GM12878 (cell line): ENCODE measurements around the gene SNAP47. TPM values are rescaled to one million over a fixed set of nuclear protein-coding genes. Genes with fewer than 3 reads are reported as not detected.

Experiments used
- ATAC-seq: fragments of 200-7000 bp; cut with Tn5 transposase; 3 replicates; pipeline ENCODE4 v1.9.1; 2020; ENCODE audit warnings: mild to moderate bottlenecking, moderate library complexity
- BruUV-seq: library from RNA; stranded (reverse); fragments of 400-500 nt; replicated peaks from 2 replicates; lab custom pipeline; 2021; lab: Mats Ljungman, UMichigan
- CTCF ChIA-PET: fragments of 300-600 bp; sonication (Branson Sonifier 250); formaldehyde crosslinking; extraction: SDS; loops from one replicate; lab custom pipeline; 2021; ENCODE audit warnings: inconsistent platforms; lab: Yijun Ruan, JAX
- POLR2A ChIA-PET: fragments of 350-600 bp; formaldehyde crosslinking; extraction: SDS; loops from one replicate; lab custom pipeline; 2021; ENCODE audit warnings: inconsistent platforms; lab: Charles Lee
- RAD21 ChIA-PET: fragments of 300-600 bp; sonication (Branson Sonifier 250); formaldehyde crosslinking; loops from one replicate; lab custom pipeline; 2023; ENCODE audit warnings: antibody characterized with exemption; ENCODE audit not compliant: unreplicated experiment; lab: Charles Lee
- SMC1A ChIA-PET: fragments of 300-600 bp; sonication (Branson Sonifier 250); formaldehyde crosslinking; loops from one replicate; lab custom pipeline; 2023; ENCODE audit not compliant: unreplicated experiment, uncharacterized antibody; lab: Charles Lee
- DNase-seq: peaks from one replicate; pipeline ENCODE4 v3.0.0-alpha.2; 2011; ENCODE audit warnings: low read depth, low spot score
- FAIRE-seq: peaks from 3 replicates; lab custom pipeline; 2011; peaks lifted over from hg19 to GRCh38; lab: Jason Lieb, UNC
- H2AFZ ChIP-seq: 2 replicates; pipeline ENCODE4 v1.6.0; 2011; ENCODE audit warnings: low read depth, low read length, control low read depth; ENCODE audit not compliant: control insufficient read depth
- H3K27ac ChIP-seq: 2 replicates; pipeline ENCODE4 v1.5.1; 2011; ENCODE audit warnings: control low read depth; ENCODE audit not compliant: control insufficient read depth, insufficient read depth
- H3K27me3 ChIP-seq, 2 experiments: replicated peaks in 1 of 2; 2 replicates each; pipeline versions ENCODE4 v1.6.0 to v1.6.1; 2011; ENCODE audit warnings: low read length in 1 of 2; ENCODE audit not compliant: control insufficient read depth in 2 of 2, insufficient read depth in 2 of 2
- H3K36me3 ChIP-seq, 2 experiments: 2 replicates each; pipeline ENCODE4 v1.5.1; 2011; ENCODE audit warnings: low read length in 1 of 2; ENCODE audit not compliant: control insufficient read depth in 2 of 2, insufficient read depth in 2 of 2
- H3K4me1 ChIP-seq: 2 replicates; pipeline ENCODE4 v1.6.1; 2011; ENCODE audit warnings: mild to moderate bottlenecking, low read length, moderate library complexity, mixed read lengths; ENCODE audit not compliant: control insufficient read depth, insufficient read depth
- H3K4me2 ChIP-seq: 2 replicates; pipeline ENCODE4 v1.6.0; 2011; ENCODE audit warnings: control low read depth; ENCODE audit not compliant: control insufficient read depth, insufficient read depth
- H3K4me3 ChIP-seq: fragments of 200-600 bp; sonication (generic); 2 replicates; pipeline ENCODE4 v1.5.1; 2016
- H3K79me2 ChIP-seq: 2 replicates; pipeline ENCODE4 v1.6.0; 2011; ENCODE audit warnings: low read length; ENCODE audit not compliant: control insufficient read depth, insufficient read depth
- H3K9ac ChIP-seq: 2 replicates; pipeline ENCODE4 v1.8.0; 2011; ENCODE audit warnings: low read length, control low read depth, mixed read lengths; ENCODE audit not compliant: control insufficient read depth, insufficient read depth
- H3K9me3 ChIP-seq: replicated peaks from 3 replicates; pipeline ENCODE4 v1.5.1; 2011; ENCODE audit warnings: mild to moderate bottlenecking, low read length; ENCODE audit not compliant: control insufficient read depth, insufficient read depth
- H4K20me1 ChIP-seq: 2 replicates; pipeline ENCODE4 v1.6.0; 2011; ENCODE audit not compliant: control insufficient read depth, insufficient read depth
- POLR2A ChIP-seq: IDR thresholded peaks from 2 replicates; pipeline ENCODE4 v1.6.1; 2011; ENCODE audit warnings: low read depth, mild to moderate bottlenecking, low read length
- POLR2AphosphoS2 ChIP-seq: IDR thresholded peaks from 2 replicates; pipeline ENCODE4 v1.6.1; 2011; ENCODE audit warnings: low read depth, mild to moderate bottlenecking, low read length, improper control_type of control experiment, moderate library complexity
- RUNX3 ChIP-seq: IDR thresholded peaks from 2 replicates; pipeline ENCODE4 v1.6.1; 2012; ENCODE audit warnings: low read length, inconsistent platforms
- SPI1 ChIP-seq: IDR thresholded peaks from 2 replicates; pipeline ENCODE4 v1.6.1; 2011; ENCODE audit warnings: low read depth, mild to moderate bottlenecking, low read length, moderate library complexity, borderline replicate concordance; ENCODE audit not compliant: insufficient read depth
- TCF3 ChIP-seq: IDR thresholded peaks from 2 replicates; pipeline ENCODE4 v1.6.1; 2012; ENCODE audit warnings: low read depth, mild to moderate bottlenecking, low read length, borderline replicate concordance; ENCODE audit not compliant: insufficient read depth
- WGBS: methylation state at CpG from one replicate; pipeline ENCODE4 v1.1.6; 2016; ENCODE audit warnings: low lambda C conversion rate; ENCODE audit not compliant: insufficient replicate concordance, insufficient coverage; ENCODE audit errors: missing lambda C conversion rate; 5-methylcytosine and 5-hydroxymethylcytosine counted together
- in situ Hi-C: fragments of 300-500 bp; cut with MboI; formaldehyde crosslinking; loops from 9 replicates; pipeline ENCODE4 v1.14.3; 2018; ENCODE audit warnings: mixed read lengths
- intact Hi-C: fragments of 100-400 bp; cut with micrococcal nuclease; formaldehyde crosslinking; loops from one replicate; pipeline ENCODE4 v1.14.2; 2022; ENCODE audit not compliant: unreplicated experiment
- polyA plus RNA-seq, 11 experiments: library from polyadenylated mRNA; depleted of rRNA in 4 of 11; unstranded in 6 of 11; stranded (reverse) in 5 of 11; fragments of >200 nt; fragmentation: Nextera tagmentation in 4 of 11; fragmentation: Illumina TruSeq in 1 of 11; extraction: Ambion mirVana in 4 of 11; extraction: Trizol in 1 of 11; gene quantifications; 1 replicate in 1 of 11; 2 replicates in 10 of 11; pipeline versions ENCODE4 v1.2.1 to v1.2.3, GENCODE V29; 2011 to 2016; ENCODE audit warnings: inconsistent platforms in 2 of 11, missing spikeins in 2 of 11, low read depth in 1 of 11
- total RNA-seq, 4 experiments: library from RNA; depleted of rRNA in 3 of 4; stranded (reverse); fragments of >200 nt in 3 of 4; fragmentation: Illumina TruSeq in 1 of 4; extraction: Trizol in 1 of 4; gene quantifications; 2 replicates each; pipeline versions ENCODE4 v1.2.1 to v1.2.3, GENCODE V29; 2013 to 2021
- TF ChIP-seq, protein P1 (sequence below): fragments of 450-650 bp; formaldehyde crosslinking; IDR thresholded peaks from 2 replicates; pipeline ENCODE4 v1.5.0; 2022; ENCODE audit warnings: mild to moderate bottlenecking, missing genetic modification characterization
- TF ChIP-seq, protein P2 (sequence below): IDR thresholded peaks from 2 replicates; pipeline ENCODE4 v1.6.1; 2012; ENCODE audit warnings: low read depth, low read length, improper control_type of control experiment

SNAP47 gene
- total and polyA plus RNA-seq, 10 of the 15 experiments (the other 5 are each of a cell fraction or from before 2014, with no cell fraction given), result 1.3 to 39.6 (median 25.2) TPM

DNA sequence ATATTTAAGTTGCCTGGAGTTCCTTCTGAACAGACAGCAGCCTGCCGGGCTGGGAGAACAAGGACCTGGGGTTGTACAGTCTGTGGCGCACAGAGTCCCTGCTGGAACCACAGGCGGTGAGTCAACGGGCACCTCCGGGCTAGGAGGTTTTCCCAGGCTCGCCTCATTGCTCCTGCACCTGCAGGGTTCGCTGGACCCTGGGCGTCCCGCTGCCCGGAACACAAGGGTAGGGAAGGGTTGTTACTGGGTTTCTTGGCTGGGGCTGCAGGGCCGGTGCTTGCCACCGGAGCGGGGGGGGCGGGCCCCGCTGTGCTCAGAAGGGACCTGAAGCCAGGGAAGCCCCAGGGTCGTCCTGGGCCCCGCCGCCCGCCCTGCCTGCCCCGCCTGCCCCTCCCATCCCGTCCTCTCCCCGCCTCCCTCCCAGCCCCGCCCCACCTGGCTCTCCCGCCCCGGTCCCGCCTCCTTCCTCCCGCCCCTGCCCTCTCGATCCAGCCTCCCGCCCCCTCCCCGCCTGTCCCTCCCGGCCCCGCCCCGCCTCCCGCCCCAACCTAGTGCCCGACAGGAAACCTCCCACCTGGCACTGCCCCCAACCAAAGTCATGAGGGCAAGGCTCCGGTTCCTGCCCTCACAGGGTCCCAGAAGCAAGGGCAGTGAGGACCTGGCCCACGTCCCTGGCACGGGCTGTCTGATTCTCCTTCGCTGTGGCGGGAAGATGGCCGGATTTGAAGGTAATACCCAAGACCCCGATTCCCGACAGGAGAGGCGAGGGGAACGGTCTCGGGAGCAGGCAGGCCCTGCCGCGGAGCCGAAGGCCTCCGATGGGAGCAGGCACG lies 7.0 kb upstream of the SNAP47 start (continued):
- TF ChIP-seq, protein P1, sequence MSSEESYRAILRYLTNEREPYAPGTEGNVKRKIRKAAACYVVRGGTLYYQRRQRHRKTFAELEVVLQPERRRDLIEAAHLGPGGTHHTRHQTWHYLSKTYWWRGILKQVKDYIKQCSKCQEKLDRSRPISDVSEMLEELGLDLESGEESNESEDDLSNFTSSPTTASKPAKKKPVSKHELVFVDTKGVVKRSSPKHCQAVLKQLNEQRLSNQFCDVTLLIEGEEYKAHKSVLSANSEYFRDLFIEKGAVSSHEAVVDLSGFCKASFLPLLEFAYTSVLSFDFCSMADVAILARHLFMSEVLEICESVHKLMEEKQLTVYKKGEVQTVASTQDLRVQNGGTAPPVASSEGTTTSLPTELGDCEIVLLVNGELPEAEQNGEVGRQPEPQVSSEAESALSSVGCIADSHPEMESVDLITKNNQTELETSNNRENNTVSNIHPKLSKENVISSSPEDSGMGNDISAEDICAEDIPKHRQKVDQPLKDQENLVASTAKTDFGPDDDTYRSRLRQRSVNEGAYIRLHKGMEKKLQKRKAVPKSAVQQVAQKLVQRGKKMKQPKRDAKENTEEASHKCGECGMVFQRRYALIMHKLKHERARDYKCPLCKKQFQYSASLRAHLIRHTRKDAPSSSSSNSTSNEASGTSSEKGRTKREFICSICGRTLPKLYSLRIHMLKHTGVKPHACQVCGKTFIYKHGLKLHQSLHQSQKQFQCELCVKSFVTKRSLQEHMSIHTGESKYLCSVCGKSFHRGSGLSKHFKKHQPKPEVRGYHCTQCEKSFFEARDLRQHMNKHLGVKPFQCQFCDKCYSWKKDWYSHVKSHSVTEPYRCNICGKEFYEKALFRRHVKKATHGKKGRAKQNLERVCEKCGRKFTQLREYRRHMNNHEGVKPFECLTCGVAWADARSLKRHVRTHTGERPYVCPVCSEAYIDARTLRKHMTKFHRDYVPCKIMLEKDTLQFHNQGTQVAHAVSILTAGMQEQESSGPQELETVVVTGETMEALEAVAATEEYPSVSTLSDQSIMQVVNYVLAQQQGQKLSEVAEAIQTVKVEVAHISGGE (CRISPR knock-in tag), result no peak
- TF ChIP-seq, protein P2, sequence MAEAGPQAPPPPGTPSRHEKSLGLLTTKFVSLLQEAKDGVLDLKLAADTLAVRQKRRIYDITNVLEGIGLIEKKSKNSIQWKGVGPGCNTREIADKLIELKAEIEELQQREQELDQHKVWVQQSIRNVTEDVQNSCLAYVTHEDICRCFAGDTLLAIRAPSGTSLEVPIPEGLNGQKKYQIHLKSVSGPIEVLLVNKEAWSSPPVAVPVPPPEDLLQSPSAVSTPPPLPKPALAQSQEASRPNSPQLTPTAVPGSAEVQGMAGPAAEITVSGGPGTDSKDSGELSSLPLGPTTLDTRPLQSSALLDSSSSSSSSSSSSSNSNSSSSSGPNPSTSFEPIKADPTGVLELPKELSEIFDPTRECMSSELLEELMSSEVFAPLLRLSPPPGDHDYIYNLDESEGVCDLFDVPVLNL, result peak; percentile 38; the same call in 1 of the 2 replicates
- peak; percentile 56; the same call in 1 of the 2 replicates for TF ChIP-seq TCF3
- TF ChIP-seq, all 136 proteins: peak for 13

DNA sequence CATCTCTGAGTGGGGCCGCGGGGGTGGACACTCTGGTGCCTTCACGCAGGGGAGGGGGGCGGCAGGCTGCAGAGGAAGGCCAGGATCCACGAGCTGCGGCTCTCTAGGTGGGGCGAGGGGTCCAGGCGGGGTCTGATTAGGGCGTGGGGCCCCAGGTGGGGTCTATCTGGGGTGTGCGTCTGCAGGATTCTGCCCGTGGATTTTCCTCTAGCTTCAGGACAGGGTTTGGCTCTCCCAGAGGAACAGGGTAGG lies 6.4 kb upstream of the SNAP47 start:
- H3K27me3 ChIP-seq, result no peaks in the 10 kb centered on the region
- in situ Hi-C loops (no loop called here), intact Hi-C loops (loop anchor here (5.0 to 10.0 kb wide), 2 partner anchors 167 to 244 kb away; partner anchors contain the start of gene ZNF678)
- ChIA-PET RAD21 (no interaction called here), POLR2A (no interaction called here), CTCF (interaction anchor here (0.8 kb wide), 1 partner anchor 91 kb away, joined by 4 read pairs; no protein-coding TSS in a partner anchor), SMC1A (no interaction called here)
- H2AFZ ChIP-seq, result peak overlapping the region; percentile 54; the same call in 1 of the 2 replicates
- BruUV-seq, result no TSS peak
- H3K4me2 ChIP-seq, result peak overlapping the region; percentile 89
- FAIRE-seq, result no peak
- peak; percentile 9 for ATAC-seq
- peaks cover 2% of the 10 kb centered on the region for H3K79me2 ChIP-seq
- no peaks in the 10 kb centered on the region for H4K20me1 ChIP-seq
- TF ChIP-seq SPI1, result no peak
- 0 out of 2 replicates have a peak, but pooled peaks have one; percentile 6 for TF ChIP-seq POLR2A
- no peak for TF ChIP-seq RUNX3
- TF ChIP-seq POLR2AphosphoS2, result 0 out of 2 replicates have a peak, but pooled peaks have one; percentile 22
- peak overlapping the region; percentile 33; the same call in 1 of the 2 replicates for H3K27ac ChIP-seq
- H3K4me3 ChIP-seq, result peak overlapping the region; percentile 68
- H3K36me3 ChIP-seq, result peaks cover 0 to 6% of the 10 kb centered on the region in 2 experiments; a peak in 3 of 4 replicates
- 0% methylated on average over 4 of the region's 11 CpGs for WGBS
- DNase-seq, result no peak
- H3K4me1 ChIP-seq, result peaks cover 16% of the 10 kb centered on the region
- peak overlapping the region; percentile 55; the same call in 1 of the 2 replicates for H3K9ac ChIP-seq
- peaks cover 2% of the 10 kb centered on the region; the same call in 2 of the 3 replicates for H3K9me3 ChIP-seq
